GM15510 (cell line): ENCODE results near the gene OAF.

Source experiments
- POLR2A ChIP-seq: IDR thresholded peaks from 3 replicates; pipeline ENCODE4 v1.6.1; 2011; ENCODE audit warnings: borderline replicate concordance; ENCODE audit not compliant: insufficient read length; ENCODE audit errors: extremely low read depth

OAF gene

GRCh38 chr11:120233207-120233803 lies 22.5 kb downstream of the OAF start:
- no peak for TF ChIP-seq POLR2A

DNA sequence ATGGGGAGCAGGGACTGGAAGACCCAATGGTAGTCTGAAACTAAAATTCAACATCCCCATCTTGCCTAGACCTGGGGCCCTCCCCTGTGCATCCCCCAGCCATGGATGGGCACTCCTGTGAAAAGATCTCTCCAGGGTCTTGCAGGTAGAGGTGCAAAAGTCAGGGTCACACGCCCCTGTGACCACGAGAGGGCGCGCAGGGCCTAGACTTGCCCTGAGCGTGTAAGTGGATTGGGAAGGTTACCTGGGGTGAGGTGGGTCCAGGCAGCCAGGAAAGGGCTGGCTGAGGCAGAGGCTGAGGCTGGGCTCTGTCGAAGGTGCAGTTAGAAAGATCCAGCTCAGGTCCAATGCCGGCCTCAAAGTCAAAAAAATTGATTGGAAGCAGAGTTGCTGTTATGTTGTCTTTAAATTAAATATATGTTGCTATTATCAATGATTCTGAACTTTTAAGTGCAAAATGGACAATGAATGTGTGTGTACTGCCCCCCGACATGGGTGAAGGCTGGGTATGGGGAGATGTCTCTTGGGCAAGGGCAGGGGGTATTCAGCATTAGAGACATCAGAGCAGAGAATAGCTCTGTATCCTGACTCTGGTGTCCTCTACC lies 24.3 kb downstream of the OAF start:
- no peak for TF ChIP-seq POLR2A

DNA sequence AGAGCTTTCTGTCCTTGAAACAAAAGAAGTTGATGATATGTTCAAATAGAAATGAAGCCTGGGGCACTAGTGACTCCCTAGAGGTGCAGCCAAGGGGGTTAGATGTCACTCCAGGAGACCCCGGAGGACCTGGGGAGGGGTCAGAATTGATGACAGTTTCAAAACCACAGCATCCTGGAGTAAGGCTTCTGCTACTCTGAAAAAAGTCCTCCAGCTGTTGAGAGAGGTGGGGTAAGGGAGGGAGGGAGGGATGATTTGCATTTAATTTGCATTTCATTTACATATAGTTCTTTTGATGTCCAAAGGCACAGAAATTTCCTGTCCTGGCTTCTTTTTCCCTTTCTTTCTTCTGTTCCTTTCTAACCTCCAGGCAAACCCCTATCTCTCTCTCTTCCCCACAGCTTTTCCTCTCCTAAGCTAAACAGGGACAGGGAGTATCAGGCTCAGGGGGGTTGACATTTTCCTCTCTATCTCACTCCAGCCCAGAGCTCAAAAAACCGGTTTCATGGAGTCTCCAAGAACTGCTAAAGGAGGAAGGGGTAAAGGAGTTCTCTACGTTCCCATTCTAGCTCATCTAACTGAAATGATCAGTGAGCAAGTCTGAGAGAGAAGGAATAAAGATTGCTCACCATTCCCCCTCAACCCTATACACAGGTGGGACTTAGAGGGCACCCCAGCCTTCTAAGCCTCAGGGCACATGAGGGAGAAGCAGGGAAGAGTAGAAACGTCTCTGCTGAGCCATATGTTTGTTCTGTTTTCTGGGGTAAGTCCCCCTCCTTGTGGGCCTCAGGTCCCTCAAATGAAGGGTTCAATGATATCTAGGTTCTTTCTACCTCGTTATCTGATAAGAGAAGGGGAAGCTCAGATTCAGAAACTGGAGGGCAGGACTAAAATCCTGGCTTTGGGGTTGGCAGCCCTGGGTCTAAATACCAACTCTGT lies 25.6 kb downstream of the OAF start:
- no peak for TF ChIP-seq POLR2A

DNA sequence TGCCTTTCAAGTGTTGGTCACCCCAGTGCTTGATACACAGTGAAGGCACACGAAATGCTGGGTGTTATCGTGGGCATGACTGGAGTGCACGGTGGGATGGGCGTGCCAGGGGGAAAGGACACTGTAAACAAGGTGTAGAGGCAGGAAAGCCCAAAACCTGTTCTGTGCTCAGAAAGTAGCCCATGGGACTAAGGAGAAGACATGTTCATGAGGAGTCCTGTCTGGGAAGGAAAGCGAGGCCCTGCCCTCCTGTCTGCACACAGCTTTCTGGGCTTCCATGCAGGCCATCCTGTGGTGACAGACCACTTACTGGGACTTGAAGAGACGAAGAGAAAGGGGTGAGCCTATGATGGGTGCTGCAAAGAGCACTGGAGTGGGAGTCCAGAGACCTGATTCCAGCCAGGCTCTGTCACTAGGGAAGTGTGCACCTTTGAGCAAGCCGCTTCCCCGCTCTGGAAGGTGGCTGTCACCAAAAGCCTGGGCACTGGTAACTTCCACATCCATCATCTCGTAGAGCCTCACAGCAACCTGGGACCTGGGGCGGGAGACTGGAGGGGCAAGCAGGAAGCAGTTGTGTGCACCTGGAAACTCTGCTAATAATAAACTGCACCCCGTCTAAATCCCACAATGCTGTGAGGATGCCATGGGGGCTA lies 28.3 kb downstream of the OAF start:
- TF ChIP-seq POLR2A: no peak

- TF ChIP-seq POLR2A: no peak
These were observed 29.1 kb downstream of the OAF start, which contains the start of gene POU2F3 for GRCh38 chr11:120239713-120240640. Gene POU2F3 (plus strand): TSS chr11:120240140. CDS start chr11:120240344, 204 bp downstream.

DNA sequence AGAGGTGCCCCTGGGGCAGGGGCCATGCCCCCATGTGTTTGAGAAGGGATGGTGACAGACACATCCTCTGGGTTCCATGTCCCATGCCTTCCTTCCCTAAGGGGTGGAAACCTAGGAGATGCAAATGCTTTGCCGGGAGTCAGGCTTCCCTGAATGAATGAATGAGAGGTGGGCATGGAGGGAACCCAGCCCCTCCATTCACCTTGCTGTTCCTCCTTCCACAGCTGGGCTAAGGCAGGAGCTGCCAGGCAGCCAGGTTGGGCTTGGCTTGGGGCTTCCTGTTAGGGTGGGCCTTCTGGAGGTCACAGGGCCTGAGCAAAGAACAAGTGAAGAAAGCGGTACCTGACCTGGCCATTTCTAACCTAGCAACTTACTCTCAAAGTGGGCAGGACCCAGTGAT lies 30.0 kb downstream of the OAF start:
- no peak for TF ChIP-seq POLR2A

GRCh38 chr11:120241277-120241676 lies 30.4 kb downstream of the OAF start:
- no peak for TF ChIP-seq POLR2A

- no peak for TF ChIP-seq POLR2A
These were observed 32.4 kb downstream of the OAF start for GRCh38 chr11:120243221-120243620.

GRCh38 chr11:120244476-120245365 lies 33.9 kb downstream of the OAF start:
- no peak for TF ChIP-seq POLR2A

DNA sequence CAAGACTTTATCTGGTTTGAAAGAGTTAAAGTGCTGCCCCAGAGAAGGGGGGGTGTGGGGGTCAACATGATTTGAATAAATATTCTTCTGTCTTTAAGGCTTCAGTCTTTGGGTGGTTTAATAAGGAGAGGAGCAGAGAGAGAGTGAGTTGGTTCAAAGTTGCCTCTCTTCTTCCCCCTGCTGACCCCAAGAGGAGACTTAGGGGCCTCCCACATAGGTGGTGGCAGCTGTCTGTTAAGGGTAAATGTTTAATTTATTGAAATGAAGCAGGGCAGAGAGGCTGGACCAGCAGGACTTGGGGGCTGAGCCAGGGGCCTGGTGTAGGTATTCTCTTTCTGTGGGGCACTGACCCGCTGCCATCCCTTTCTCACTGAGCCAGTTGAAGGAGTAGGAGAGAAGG lies 34.6 kb downstream of the OAF start:
- no peak for TF ChIP-seq POLR2A

GRCh38 chr11:120248551-120249278 lies 37.9 kb downstream of the OAF start:
- TF ChIP-seq POLR2A: no peak
